Keratinocyte (primary cell): ENCODE measurements around the gene RPS23. TPM values are rescaled to one million over a fixed set of nuclear protein-coding genes. Genes with fewer than 3 reads are reported as not detected.

Experiments used
- DNase-seq: peaks from one replicate; pipeline ENCODE4 v3.0.0-alpha.2; 2011; ENCODE audit warnings: low read depth, missing footprints, low spot score
- FAIRE-seq: peaks from 2 replicates; lab custom pipeline; 2011; peaks lifted over from hg19 to GRCh38; lab: Jason Lieb, UNC
- H2AFZ ChIP-seq: 2 replicates; pipeline ENCODE4 v1.6.0; 2012; ENCODE audit warnings: low read length, control low read depth, inconsistent platforms; ENCODE audit not compliant: control insufficient read depth
- H3K27ac ChIP-seq: 2 replicates; pipeline ENCODE4 v1.5.1; 2011; ENCODE audit warnings: low read length; ENCODE audit not compliant: control insufficient read depth, insufficient read depth
- H3K27me3 ChIP-seq: 3 replicates; pipeline ENCODE4 v1.6.0; 2011; ENCODE audit warnings: low read length; ENCODE audit not compliant: control insufficient read depth, insufficient read depth; ENCODE audit errors: extremely low read depth
- H3K36me3 ChIP-seq, 2 experiments: 2 replicates in 1 of 2; 3 replicates in 1 of 2; pipeline ENCODE4 v1.5.1; 2011; ENCODE audit warnings: low read length in 2 of 2, mild to moderate bottlenecking in 1 of 2; ENCODE audit not compliant: control insufficient read depth in 2 of 2, insufficient read depth in 2 of 2; ENCODE audit errors: extremely low read depth in 1 of 2
- H3K4me1 ChIP-seq: 3 replicates; pipeline ENCODE4 v1.5.1; 2011; ENCODE audit warnings: low read length; ENCODE audit not compliant: control insufficient read depth, insufficient read depth; ENCODE audit errors: extremely low read depth
- H3K4me2 ChIP-seq: 3 replicates; pipeline ENCODE4 v1.6.0; 2011; ENCODE audit warnings: low read depth, low read length; ENCODE audit not compliant: control insufficient read depth, insufficient read depth; ENCODE audit errors: extremely low read depth
- H3K4me3 ChIP-seq, 3 experiments: fragments of 200-600 bp in 1 of 3; sonication (generic) in 1 of 3; 2 replicates in 2 of 3; 3 replicates in 1 of 3; pipeline ENCODE4 v1.5.1; 2011 to 2016; ENCODE audit warnings: low read length in 3 of 3, mild to moderate bottlenecking in 3 of 3, control low read depth in 2 of 3, inconsistent platforms in 1 of 3, low read depth in 1 of 3, mixed read lengths in 1 of 3, mixed run types in 1 of 3, moderate library complexity in 1 of 3; ENCODE audit not compliant: control insufficient read depth in 2 of 3, insufficient read depth in 2 of 3; ENCODE audit errors: extremely low read depth in 1 of 3
- H3K79me2 ChIP-seq: 2 replicates; pipeline ENCODE4 v1.6.0; 2012; ENCODE audit warnings: low read length; ENCODE audit not compliant: control insufficient read depth, insufficient read depth
- H3K9ac ChIP-seq: 3 replicates; pipeline ENCODE4 v1.6.0; 2011; ENCODE audit warnings: low read length; ENCODE audit not compliant: control insufficient read depth, insufficient read depth; ENCODE audit errors: extremely low read depth
- H3K9me1 ChIP-seq: 3 replicates; pipeline ENCODE4 v1.6.0; 2011; ENCODE audit warnings: low read length; ENCODE audit not compliant: control insufficient read depth, insufficient read depth; ENCODE audit errors: extremely low read depth
- H3K9me3 ChIP-seq: 2 replicates; pipeline ENCODE4 v1.5.1; 2012; ENCODE audit warnings: low read depth, low read length; ENCODE audit not compliant: control insufficient read depth
- H4K20me1 ChIP-seq: 3 replicates; pipeline ENCODE4 v1.6.0; 2011; ENCODE audit warnings: low read length; ENCODE audit not compliant: control insufficient read depth, insufficient read depth; ENCODE audit errors: extremely low read depth
- CTCF ChIP-seq, 3 experiments: IDR thresholded peaks in 1 of 3; conservative IDR thresholded peaks in 1 of 3; optimal IDR thresholded peaks in 1 of 3; 2 replicates in 2 of 3; 3 replicates in 1 of 3; pipeline versions ENCODE3 to v1.5.1; 2011; ENCODE audit warnings: low read length in 3 of 3, mild to moderate bottlenecking in 3 of 3, moderate library complexity in 2 of 3, control low read depth in 1 of 3, inconsistent platforms in 1 of 3; ENCODE audit not compliant: insufficient read depth in 2 of 3; ENCODE audit errors: extremely low read depth in 1 of 3
- EZH2 ChIP-seq: IDR thresholded peaks from one replicate; pipeline ENCODE4 v1.6.1; 2012; ENCODE audit warnings: inconsistent platforms, mild to moderate bottlenecking, low read length, moderate library complexity
- dilution Hi-C: fragments of 300-500 bp; cut with MboI; formaldehyde crosslinking; loops from one replicate; pipeline ENCODE4 v1.7.0; 2020; ENCODE audit warnings: low sequenced_read_pairs; ENCODE audit not compliant: extremely low pct_ligation_motif_present
- polyA plus RNA-seq, 5 experiments: library from polyadenylated mRNA; depleted of rRNA in 3 of 5; stranded (reverse) in 3 of 5; stranded (forward) in 1 of 5; unstranded in 1 of 5; fragments of >200 nt; gene quantifications; 1 replicate in 1 of 5; 2 replicates in 3 of 5; 3 replicates in 1 of 5; pipeline versions ENCODE4 v1.2.1 to v1.2.3, GENCODE V29; 2011 to 2012; ENCODE audit warnings: missing spikeins in 2 of 5, low read depth in 1 of 5, low replicate concordance in 1 of 5

Gene RPS23
- polyA plus RNA-seq, 1 donor (not counting 4 experiments of a cell fraction or from before 2014, with no cell fraction given) = 2,776 TPM

- FAIRE-seq (no peak), DNase-seq (no peak)
- no peak overlapping the region for H3K4me3 ChIP-seq
- no peak overlapping the region for H3K9ac ChIP-seq
- H3K9me3 ChIP-seq = no peaks in the 10 kb centered on the region
- no peaks in the 10 kb centered on the region for H3K27me3 ChIP-seq
- dilution Hi-C loops = no loop called here
- no peaks in the 10 kb centered on the region for H3K9me1 ChIP-seq
- H3K4me2 ChIP-seq = no peak overlapping the region
- H3K79me2 ChIP-seq = peaks cover 6% of the 10 kb centered on the region
- TF ChIP-seq CTCF (optimal IDR thresholded peaks at IDR 0.05 in 1 of 3, IDR thresholded peaks at IDR 0.05 in 1 of 3, conservative IDR thresholded peaks at IDR 0.05 in 1 of 3; ENCODE audit: extremely low read depth in 1 of 3, insufficient read depth in 2 of 3, low read length in 3 of 3) (no peak), EZH2 (no peak)
- peaks cover 5% of the 10 kb centered on the region for H3K4me1 ChIP-seq
- no peaks in the 10 kb centered on the region for H4K20me1 ChIP-seq
- H3K36me3 ChIP-seq = no peaks in the 10 kb centered on the region
- no peak overlapping the region for H3K27ac ChIP-seq
- H2AFZ ChIP-seq = no peak overlapping the region
Measured at GRCh38 chr5:82283893-82284292, 5.7 kb upstream of the RPS23 start.

- FAIRE-seq = no peak
- no peaks in the 10 kb centered on the region for H3K9me1 ChIP-seq
- no peaks in the 10 kb centered on the region for H4K20me1 ChIP-seq
- H2AFZ ChIP-seq = peak overlapping the region; percentile 85
- dilution Hi-C loops = no loop called here
- no peaks in the 10 kb centered on the region for H3K27me3 ChIP-seq
- peak overlapping the region; percentile 92 to 97 (median 93) for H3K4me3 ChIP-seq
- H3K4me2 ChIP-seq = peak overlapping the region; percentile 86
- H3K79me2 ChIP-seq = peaks cover 30% of the 10 kb centered on the region
- H3K9ac ChIP-seq = peak overlapping the region; percentile 97
- DNase-seq = no peak
- TF ChIP-seq EZH2 (no peak), CTCF (optimal IDR thresholded peaks at IDR 0.05 in 1 of 3, IDR thresholded peaks at IDR 0.05 in 1 of 3, conservative IDR thresholded peaks at IDR 0.05 in 1 of 3; ENCODE audit: extremely low read depth in 1 of 3, insufficient read depth in 2 of 3, low read length in 3 of 3) (no peak)
- H3K27ac ChIP-seq = peak overlapping the region; percentile 93
- H3K9me3 ChIP-seq = no peaks in the 10 kb centered on the region
- peaks cover 10% of the 10 kb centered on the region for H3K4me1 ChIP-seq
- H3K36me3 ChIP-seq = peaks cover 17 to 28% of the 10 kb centered on the region in 2 experiments
Measured at GRCh38 chr5:82278711-82279370, 687 bp upstream of the RPS23 start.
